Right lung (tissue), 5 donors: Measurements from ENCODE around the gene ZNF593. TPM values are rescaled to one million over a fixed set of nuclear protein-coding genes. Genes with fewer than 3 reads are reported as not detected.

Source experiments
- DNase-seq, 2 donors: peaks; one replicate each; pipeline ENCODE4 v3.0.0-alpha.2; 2013
- polyA plus RNA-seq, 5 donors: library from polyadenylated mRNA; unstranded; fragments of 120-200 nt; gene quantifications; one replicate each; pipeline versions ENCODE4 v1.2.1 to v1.2.3, GENCODE V29; 2013; ENCODE audit warnings: inconsistent platforms in 1 of 5, low replicate concordance in 1 of 5; ENCODE audit not compliant: insufficient read length in 5 of 5, insufficient read depth in 1 of 5

ZNF593 gene
- polyA plus RNA-seq, 5 donors, result 8.1 to 23.0 (median 14.2) TPM

DNA sequence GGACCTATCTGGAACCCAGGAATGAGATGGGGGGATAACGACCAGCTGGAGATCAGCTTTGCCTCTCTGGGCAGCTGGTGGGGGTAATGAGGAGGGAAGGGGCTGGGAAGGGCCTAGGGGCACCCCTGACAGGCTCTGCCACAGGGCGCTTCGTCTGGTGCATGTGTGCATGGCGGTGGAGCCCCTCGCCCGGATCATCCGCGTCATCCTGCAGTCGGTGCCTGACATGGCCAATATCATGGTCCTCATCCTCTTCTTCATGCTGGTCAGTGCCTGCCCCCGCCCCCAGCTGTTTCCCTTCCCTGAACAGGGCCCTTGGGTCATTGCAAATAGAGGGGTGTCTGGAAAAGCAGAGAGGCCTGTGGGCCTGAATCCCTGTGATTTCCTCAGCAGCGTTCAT lies 28.1 kb downstream of the ZNF593 start:
- no peak for DNase-seq

DNA sequence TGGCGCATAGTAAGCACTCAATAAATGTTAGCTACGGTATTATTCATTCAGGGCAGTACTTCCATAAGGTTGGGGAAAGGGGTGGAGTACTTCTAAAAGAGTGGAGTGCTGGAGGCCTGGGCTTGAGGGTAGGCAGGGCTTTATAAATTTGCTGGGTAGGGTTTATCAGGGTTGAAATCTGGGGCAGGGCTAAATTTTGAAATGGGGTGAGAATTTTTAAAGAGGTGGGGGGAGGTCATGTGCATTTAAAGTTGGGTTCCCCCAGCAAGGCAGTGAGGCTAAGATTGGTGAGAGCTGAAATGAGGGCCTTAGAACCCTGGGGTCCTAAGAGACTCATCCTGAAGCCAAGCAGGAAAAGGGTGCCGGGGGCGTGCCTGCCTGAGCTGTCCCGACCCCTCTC lies 30.7 kb downstream of the ZNF593 start:
- DNase-seq, result no peak

DNA sequence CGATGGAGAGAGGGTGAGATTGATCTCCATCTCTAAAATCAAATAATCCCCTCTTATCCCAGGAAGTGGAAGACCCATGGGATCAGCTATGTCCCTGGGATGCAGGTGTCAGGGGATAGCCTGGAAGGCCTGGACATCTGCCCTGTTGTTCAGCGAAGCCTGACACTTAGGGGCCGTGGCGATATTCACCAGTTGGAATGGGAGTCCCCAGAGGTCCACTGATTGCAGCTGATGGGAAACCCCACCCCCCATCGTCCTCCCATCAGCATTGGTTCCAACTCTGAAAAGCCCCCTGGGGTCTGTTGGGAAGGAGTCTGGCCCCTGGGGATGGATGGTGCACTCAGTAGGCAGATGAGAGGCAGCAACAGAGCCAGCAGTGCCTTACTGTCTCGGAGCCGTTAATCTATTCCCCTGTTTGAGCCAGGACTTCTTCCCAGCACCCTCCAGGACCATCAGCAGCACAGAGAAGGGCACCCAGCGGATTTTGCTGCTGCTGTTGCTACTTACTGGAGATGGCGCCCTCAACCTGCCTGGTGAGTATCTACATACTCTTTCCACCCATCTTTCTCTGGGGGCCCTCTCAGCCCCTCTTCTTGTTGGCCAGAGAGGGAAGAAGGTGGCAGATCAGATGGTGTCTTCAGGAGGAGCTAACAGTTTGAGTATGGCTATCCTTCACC lies 34.1 kb downstream of the ZNF593 start:
- DNase-seq, result no peak

DNA sequence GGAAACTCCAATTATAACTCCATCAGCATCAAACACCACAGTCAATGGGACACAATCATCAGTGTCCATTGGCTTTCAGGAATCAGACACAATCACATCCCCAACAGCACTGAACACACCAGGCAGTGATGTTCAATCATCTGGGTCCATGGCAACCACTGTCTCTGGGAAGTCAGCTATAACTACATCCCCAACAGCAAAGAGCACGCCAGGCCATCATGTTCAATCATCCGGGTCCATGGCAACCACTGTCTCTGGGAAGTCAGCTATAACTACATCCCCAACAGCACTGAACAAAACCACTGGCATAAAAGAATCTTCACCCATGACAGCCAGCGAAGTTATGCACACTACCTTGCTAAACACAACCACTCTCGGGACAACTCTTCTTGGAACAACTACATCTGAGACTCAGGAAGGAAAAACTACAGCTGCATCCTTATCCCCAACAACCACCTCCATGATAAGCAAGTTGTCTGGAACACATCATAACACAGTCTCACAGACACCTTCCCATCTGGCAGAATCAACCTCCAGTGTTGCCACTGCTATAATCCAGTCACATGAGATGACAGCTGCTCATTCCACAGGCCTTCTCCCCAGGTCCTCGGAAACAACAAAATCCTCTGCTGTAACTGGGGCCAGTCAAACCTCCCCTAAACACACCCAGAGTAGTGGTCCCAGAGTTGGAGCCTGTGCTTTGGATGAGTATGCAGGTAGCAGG lies 40.6 kb downstream of the ZNF593 start:
- no peak for DNase-seq

DNA sequence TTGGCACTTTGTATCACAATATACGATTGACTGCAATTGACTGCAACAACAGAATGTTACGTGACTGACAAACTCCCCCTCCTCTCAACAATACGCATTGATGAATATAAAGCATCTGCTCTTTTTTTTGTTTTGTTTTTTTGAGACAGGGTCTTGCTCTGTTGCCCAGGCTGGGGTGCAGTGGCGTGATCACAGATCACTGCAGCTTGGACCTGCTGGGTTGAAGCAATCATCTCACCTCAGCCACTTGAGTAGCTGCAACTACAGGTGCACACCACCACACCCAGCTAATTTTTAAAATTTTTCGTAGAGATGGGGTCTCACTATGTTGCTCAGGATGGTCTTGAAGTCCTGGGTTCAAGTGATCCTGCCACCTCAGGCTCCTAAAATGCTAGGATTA lies 43.0 kb downstream of the ZNF593 start:
- no peak for DNase-seq

DNA sequence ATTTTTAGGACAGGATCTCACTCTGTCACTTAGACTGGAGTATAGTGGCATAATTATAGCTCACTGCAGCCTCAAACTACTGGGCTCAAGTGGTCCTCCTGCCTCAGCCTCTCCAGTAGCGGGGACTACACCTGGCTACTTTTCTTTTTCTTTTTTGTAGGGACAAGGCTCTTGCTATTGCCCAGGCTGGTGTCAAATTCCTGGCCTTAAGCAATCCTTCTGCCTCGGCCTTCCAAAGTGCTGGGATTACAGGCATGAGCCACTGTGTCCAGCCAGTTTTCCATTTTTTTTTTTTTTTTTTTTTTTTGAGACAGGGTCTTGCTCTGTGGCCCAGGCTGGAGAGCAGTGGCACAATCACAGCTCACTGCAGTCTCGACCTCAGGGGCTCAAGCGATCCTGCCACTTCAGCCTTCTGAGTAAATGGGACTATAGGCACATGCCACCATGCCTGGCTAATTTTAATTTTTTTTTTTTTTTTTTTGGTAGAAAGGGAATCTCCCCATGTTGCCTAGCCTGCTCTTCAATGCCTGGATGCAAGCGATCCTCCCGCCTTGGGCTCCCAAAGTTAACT lies 43.7 kb downstream of the ZNF593 start:
- DNase-seq, result no peak

DNA sequence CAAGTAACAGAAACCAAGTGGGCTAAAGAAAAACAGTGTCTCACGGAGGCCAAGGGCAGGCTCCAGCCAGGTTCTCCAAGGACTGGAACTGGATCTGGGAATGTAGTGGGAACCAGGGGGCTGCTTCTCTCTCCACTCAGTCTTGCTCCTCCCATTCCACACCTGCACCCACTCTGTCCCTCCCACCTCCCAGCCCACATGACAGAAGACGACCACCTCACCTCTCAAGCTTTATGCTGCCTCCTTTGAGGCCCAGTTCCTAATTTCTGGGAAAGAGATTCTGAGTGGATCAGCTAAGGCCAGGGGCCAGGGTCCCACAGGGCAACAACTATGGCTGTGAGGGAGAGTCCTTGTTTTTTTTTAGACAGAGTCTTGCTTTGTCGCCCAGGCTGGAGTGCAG lies 45.5 kb downstream of the ZNF593 start:
- no peak for DNase-seq

DNA sequence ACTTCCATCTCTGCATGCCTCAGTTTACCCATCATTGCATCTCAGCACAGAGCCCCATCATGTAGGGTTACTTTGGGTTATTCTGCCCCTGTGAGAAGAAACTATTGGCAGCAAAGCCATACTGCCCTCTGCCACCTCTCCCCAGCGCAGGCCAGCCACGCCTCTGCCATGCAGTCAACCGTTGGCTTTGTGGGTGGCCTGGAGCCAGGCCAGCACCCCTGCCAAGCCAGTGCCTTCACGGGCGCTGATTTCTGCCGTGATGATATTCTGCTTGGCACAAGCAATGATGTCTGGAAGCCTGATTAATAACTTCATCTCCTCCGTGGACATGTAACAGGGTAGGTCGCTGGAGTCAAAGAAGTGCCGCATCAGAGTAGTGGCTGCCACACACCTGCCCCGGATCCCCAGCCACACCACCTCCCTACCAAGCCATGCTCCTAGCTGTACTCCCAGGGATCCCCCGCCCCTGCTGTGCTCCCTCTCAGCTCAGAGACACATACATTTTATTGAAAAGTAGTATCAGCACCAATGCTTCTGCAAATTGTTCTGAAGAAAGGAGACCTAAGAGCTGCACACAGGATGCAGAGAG lies 49.3 kb downstream of the ZNF593 start:
- DNase-seq, result no peak

Other genes with a start within 250 kb of the ZNF593 start
- 10 to 100 TPM; 11.6 to 14.1 (median 12.3) TPM for gene PAFAH2, start 171.8 kb upstream of the ZNF593 start, polyA plus RNA-seq
- gene EXTL1, start 148.1 kb upstream of the ZNF593 start, polyA plus RNA-seq, result 1 to 10 TPM in 1 of 5 donors, under 1 TPM in 4; 0.49 to 1.5 (median 0.51) TPM
- under 1 TPM; 0.17 to 0.49 (median 0.20) TPM for gene SLC30A2, start 123.8 kb upstream of the ZNF593 start, polyA plus RNA-seq
- gene TRIM63, start 102.3 kb upstream of the ZNF593 start, polyA plus RNA-seq, result 1 to 10 TPM in 2 of 5 donors, under 1 TPM in 2, not detected in 1; 0.15 to 2.1 (median 1.3) TPM
- gene PDIK1L, start 58.1 kb upstream of the ZNF593 start, polyA plus RNA-seq, result 10 to 100 TPM; 17.2 to 26.9 (median 24.0) TPM
- 1 to 10 TPM; 1.2 to 2.0 (median 1.6) TPM for gene FAM110D, start 10.8 kb upstream of the ZNF593 start, polyA plus RNA-seq
- not detected for gene C1orf232, start 945 bp upstream of the ZNF593 start, polyA plus RNA-seq
- 1 to 10 TPM in 4 of 5 donors, under 1 TPM in 1; 0.75 to 2.0 (median 1.2) TPM for gene ZNF593OS, start 1.9 kb downstream of the ZNF593 start, polyA plus RNA-seq
- gene CNKSR1, start 7.6 kb downstream of the ZNF593 start, polyA plus RNA-seq, result 10 to 100 TPM; 15.2 to 25.9 (median 24.0) TPM
- gene CATSPER4, start 20.7 kb downstream of the ZNF593 start, polyA plus RNA-seq, result under 1 TPM in 1 of 5 donors, not detected in 4; 0.08 TPM
- 10 to 100 TPM; 20.0 to 26.4 (median 21.9) TPM for gene CEP85, start 64.3 kb downstream of the ZNF593 start, polyA plus RNA-seq
- gene SH3BGRL3, start 110.2 kb downstream of the ZNF593 start, polyA plus RNA-seq, result 100 to 1,000 TPM in 2 of 5 donors, 10 to 100 TPM in 3; 89.9 to 123 (median 98.7) TPM
- 10 to 100 TPM; 23.7 to 29.6 (median 27.9) TPM for gene UBXN11, start 136.7 kb downstream of the ZNF593 start, polyA plus RNA-seq
- 1 to 10 TPM; 2.8 to 7.0 (median 5.6) TPM for gene CD52, start 148.1 kb downstream of the ZNF593 start, polyA plus RNA-seq
- gene CRYBG2, start 184.2 kb downstream of the ZNF593 start, polyA plus RNA-seq, result 1 to 10 TPM in 4 of 5 donors, under 1 TPM in 1; 0.70 to 2.5 (median 1.5) TPM
- under 1 TPM in 4 of 5 donors, not detected in 1; 0.10 to 0.27 (median 0.19) TPM for gene ZNF683, start 202.8 kb downstream of the ZNF593 start, polyA plus RNA-seq
- gene LIN28A, start 240.9 kb downstream of the ZNF593 start, polyA plus RNA-seq, result under 1 TPM; 0.06 to 0.10 (median 0.08) TPM